Hematopoietic multipotent progenitor cell (in vitro differentiated cells): ENCODE measurements around the gene GYS2. TPM values are rescaled to one million over a fixed set of nuclear protein-coding genes. Genes with fewer than 3 reads are reported as not detected.

ENCODE experiments used
- DNase-seq, 3 donors: peaks; one replicate each; pipeline ENCODE4 v3.0.0-alpha.2; 2011 to 2015; ENCODE audit warnings: low read depth in 2 of 3, low spot score in 2 of 3
- total RNA-seq: library from RNA; depleted of rRNA; stranded (reverse); fragments of >200 nt; gene quantifications from one replicate; pipeline ENCODE4 v1.2.3, GENCODE V29; 2012

Gene GYS2
- total RNA-seq, 1 donor = not detected

GRCh38 chr12:21559855-21560569 is 44.6 kb downstream of the GYS2 start:
- DNase-seq = no peak

GRCh38 chr12:21558100-21558679 is 46.5 kb downstream of the GYS2 start:
- DNase-seq = no peak

- DNase-seq = no peak
These were observed 51.3 kb downstream of the GYS2 start for GRCh38 chr12:21553329-21553675.

GRCh38 chr12:21552635-21553328 is 51.9 kb downstream of the GYS2 start:
- DNase-seq = no peak

- DNase-seq = no peak
These were observed 52.7 kb downstream of the GYS2 start for GRCh38 chr12:21551841-21552465.

GRCh38 chr12:21547437-21547836 is 57.2 kb downstream of the GYS2 start:
- DNase-seq = no peak

- DNase-seq = no peak
These were observed 57.9 kb downstream of the GYS2 start for GRCh38 chr12:21546716-21547115.

GRCh38 chr12:21545557-21545956 is 59.1 kb downstream of the GYS2 start:
- no peak for DNase-seq

GRCh38 chr12:21543151-21543550 is 61.5 kb downstream of the GYS2 start:
- peak in 1 of 3 donors; percentile 47 for DNase-seq

- DNase-seq = peak in 1 of 3 donors; percentile 35
These were observed 62.2 kb downstream of the GYS2 start for GRCh38 chr12:21542403-21542802.

- no peak for DNase-seq
These were observed 62.9 kb downstream of the GYS2 start for GRCh38 chr12:21541773-21542172.

GRCh38 chr12:21539797-21540196 is 64.8 kb downstream of the GYS2 start:
- DNase-seq = no peak

- no peak for DNase-seq
These were observed 66.5 kb downstream of the GYS2 start for GRCh38 chr12:21538061-21538653.

- no peak for DNase-seq
These were observed 75.2 kb downstream of the GYS2 start for GRCh38 chr12:21529456-21529855.

GRCh38 chr12:21528953-21529352 is 75.7 kb downstream of the GYS2 start:
- no peak for DNase-seq

GRCh38 chr12:21527451-21528180 is 77.0 kb downstream of the GYS2 start:
- peak; percentile 9 to 62 (median 35) for DNase-seq

GRCh38 chr12:21526721-21527345 is 77.8 kb downstream of the GYS2 start:
- DNase-seq = no peak

GRCh38 chr12:21526053-21526452 is 78.6 kb downstream of the GYS2 start, which contains the start of gene SPX:
TSS of gene SPX (plus strand) at chr12:21526296. CDS start at chr12:21526473, 177 bp downstream.
- no peak for DNase-seq

- DNase-seq = no peak
These were observed 81.5 kb downstream of the GYS2 start for GRCh38 chr12:21523148-21523547.

- no peak for DNase-seq
These were observed 83.1 kb downstream of the GYS2 start for GRCh38 chr12:21521541-21521940.
